Esophagus muscularis mucosa (tissue), 3 donors: ENCODE results near the gene CSK.

ENCODE experiments used
- EP300 ChIP-seq: sonication (generic); formaldehyde crosslinking; IDR thresholded peaks from one replicate; pipeline ENCODE4 v1.6.1; 2017; ENCODE audit warnings: antibody characterized with exemption
- TF ChIP-seq, protein P1 (sequence below), 3 experiments: fragments of 200-600 bp in 2 of 3; fragments of 450-650 bp in 1 of 3; sonication (generic) in 2 of 3; IDR thresholded peaks; one replicate each; pipeline ENCODE4 v1.5.1; 2017 to 2019; ENCODE audit warnings: antibody characterized with exemption in 3 of 3, mild to moderate bottlenecking in 2 of 3, moderate library complexity in 1 of 3

DNA sequence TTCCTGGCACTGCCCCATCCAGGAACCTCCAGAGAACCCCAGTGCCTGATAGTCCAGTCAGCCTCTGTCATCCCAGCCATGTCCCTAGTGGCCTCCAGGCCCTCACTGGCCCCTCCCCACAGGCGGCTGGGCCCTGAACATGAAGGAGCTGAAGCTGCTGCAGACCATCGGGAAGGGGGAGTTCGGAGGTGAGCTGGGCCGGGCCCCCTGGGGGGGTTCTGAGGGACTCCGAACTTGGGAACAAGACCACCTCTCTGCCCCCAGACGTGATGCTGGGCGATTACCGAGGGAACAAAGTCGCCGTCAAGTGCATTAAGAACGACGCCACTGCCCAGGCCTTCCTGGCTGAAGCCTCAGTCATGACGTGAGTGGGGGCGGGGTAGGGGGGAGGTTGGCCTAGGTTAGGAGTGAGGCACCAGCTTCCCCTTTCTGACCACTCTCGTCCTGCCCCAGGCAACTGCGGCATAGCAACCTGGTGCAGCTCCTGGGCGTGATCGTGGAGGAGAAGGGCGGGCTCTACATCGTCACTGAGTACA lies 18.7 kb downstream of the CSK start:
- TF ChIP-seq, protein P1, sequence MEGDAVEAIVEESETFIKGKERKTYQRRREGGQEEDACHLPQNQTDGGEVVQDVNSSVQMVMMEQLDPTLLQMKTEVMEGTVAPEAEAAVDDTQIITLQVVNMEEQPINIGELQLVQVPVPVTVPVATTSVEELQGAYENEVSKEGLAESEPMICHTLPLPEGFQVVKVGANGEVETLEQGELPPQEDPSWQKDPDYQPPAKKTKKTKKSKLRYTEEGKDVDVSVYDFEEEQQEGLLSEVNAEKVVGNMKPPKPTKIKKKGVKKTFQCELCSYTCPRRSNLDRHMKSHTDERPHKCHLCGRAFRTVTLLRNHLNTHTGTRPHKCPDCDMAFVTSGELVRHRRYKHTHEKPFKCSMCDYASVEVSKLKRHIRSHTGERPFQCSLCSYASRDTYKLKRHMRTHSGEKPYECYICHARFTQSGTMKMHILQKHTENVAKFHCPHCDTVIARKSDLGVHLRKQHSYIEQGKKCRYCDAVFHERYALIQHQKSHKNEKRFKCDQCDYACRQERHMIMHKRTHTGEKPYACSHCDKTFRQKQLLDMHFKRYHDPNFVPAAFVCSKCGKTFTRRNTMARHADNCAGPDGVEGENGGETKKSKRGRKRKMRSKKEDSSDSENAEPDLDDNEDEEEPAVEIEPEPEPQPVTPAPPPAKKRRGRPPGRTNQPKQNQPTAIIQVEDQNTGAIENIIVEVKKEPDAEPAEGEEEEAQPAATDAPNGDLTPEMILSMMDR (IDR thresholded peaks at IDR 0.05) = no peak
- no peak for TF ChIP-seq EP300
